IMR-90 (cell line): ENCODE results near the gene OR2B3. TPM values are rescaled to one million over a fixed set of nuclear protein-coding genes. Genes with fewer than 3 reads are reported as not detected.

Source experiments
- ATAC-seq: fragments of 200-7000 bp; cut with Tn5 transposase; 2 replicates; pipeline ENCODE4 v1.9.1; 2020; ENCODE audit warnings: low read depth, mild to moderate bottlenecking, moderate library complexity
- BruUV-seq: library from RNA; stranded (reverse); fragments of 400-500 nt; replicated peaks from 2 replicates; lab custom pipeline; 2021; lab: Mats Ljungman, UMichigan
- CTCF ChIA-PET: fragments of 300-600 bp; formaldehyde crosslinking; extraction: SDS; loops from one replicate; lab custom pipeline; 2021; ENCODE audit warnings: antibody characterized with exemption; lab: Yijun Ruan, JAX
- POLR2A ChIA-PET: fragments of 300-600 bp; sonication (Branson Sonifier 250); formaldehyde crosslinking; loops from one replicate; lab custom pipeline; 2022; ENCODE audit warnings: antibody characterized with exemption; ENCODE audit not compliant: unreplicated experiment; lab: Charles Lee
- DNase-seq: peaks from one replicate; pipeline ENCODE4 v3.0.0; 2013
- H2AFZ ChIP-seq: replicated peaks from 2 replicates; pipeline ENCODE3; 2013; ENCODE audit warnings: low read length, mild to moderate bottlenecking; ENCODE audit not compliant: poor library complexity
- H2AK5ac ChIP-seq: 2 replicates; pipeline ENCODE4 v1.6.1; 2013; ENCODE audit warnings: low read depth, low read length, inconsistent platforms
- H2AK9ac ChIP-seq: replicated peaks from 2 replicates; pipeline ENCODE3; 2013; ENCODE audit warnings: mild to moderate bottlenecking, low read depth, low read length, moderate library complexity; ENCODE audit not compliant: poor library complexity
- H2BK120ac ChIP-seq: 2 replicates; pipeline ENCODE4 v1.6.1; 2013; ENCODE audit warnings: low read depth, low read length, inconsistent platforms
- H2BK15ac ChIP-seq: 3 replicates; pipeline ENCODE4 v1.6.1; 2013; ENCODE audit warnings: low read depth, low read length, inconsistent platforms
- H2BK20ac ChIP-seq: 2 replicates; pipeline ENCODE4 v1.6.1; 2013; ENCODE audit warnings: low read depth, mild to moderate bottlenecking, inconsistent platforms, low read length, moderate library complexity
- H2BK5ac ChIP-seq: 2 replicates; pipeline ENCODE4 v1.6.1; 2013; ENCODE audit warnings: mild to moderate bottlenecking, low read depth, low read length, inconsistent platforms; ENCODE audit not compliant: poor library complexity, severe bottlenecking
- H3K14ac ChIP-seq: replicated peaks from 2 replicates; pipeline ENCODE4 v1.6.1; 2013; ENCODE audit warnings: low read depth, low read length, inconsistent platforms
- H3K18ac ChIP-seq: 2 replicates; pipeline ENCODE4 v1.6.1; 2013; ENCODE audit warnings: low read depth, low read length, control low read depth
- H3K23ac ChIP-seq: 2 replicates; pipeline ENCODE4 v1.6.1; 2013; ENCODE audit warnings: low read depth, low read length, inconsistent platforms
- H3K27ac ChIP-seq: 2 replicates; pipeline ENCODE4 v1.5.1; 2013; ENCODE audit warnings: mild to moderate bottlenecking, control low read depth, low read length; ENCODE audit not compliant: insufficient read depth
- H3K27me3 ChIP-seq: 2 replicates; pipeline ENCODE4 v1.6.1; 2013; ENCODE audit warnings: low read length; ENCODE audit not compliant: control insufficient read depth, insufficient read depth
- H3K36me3 ChIP-seq: 2 replicates; pipeline ENCODE4 v1.6.1; 2013; ENCODE audit warnings: low read length, mixed read lengths; ENCODE audit not compliant: control insufficient read depth, insufficient read depth
- H3K4ac ChIP-seq: 2 replicates; pipeline ENCODE4 v1.6.1; 2013; ENCODE audit warnings: low read depth, low read length, inconsistent platforms
- H3K4me1 ChIP-seq: 2 replicates; pipeline ENCODE4 v1.6.1; 2013; ENCODE audit warnings: low read length, mixed read lengths; ENCODE audit not compliant: control insufficient read depth, insufficient read depth
- H3K4me2 ChIP-seq: 2 replicates; pipeline ENCODE4 v1.6.1; 2013; ENCODE audit warnings: low read depth, mild to moderate bottlenecking, control low read depth, low read length, moderate library complexity
- H3K4me3 ChIP-seq: 2 replicates; pipeline ENCODE4 v1.5.1; 2013; ENCODE audit warnings: low read depth, mild to moderate bottlenecking, control low read depth, low read length, moderate library complexity; ENCODE audit not compliant: insufficient read depth
- H3K56ac ChIP-seq: 2 replicates; pipeline ENCODE4 v1.6.1; 2013; ENCODE audit warnings: low read length, inconsistent platforms; ENCODE audit not compliant: insufficient read depth; ENCODE audit errors: extremely low read depth
- H3K79me1 ChIP-seq, 2 experiments: 2 replicates each; pipeline ENCODE4 v1.6.1; 2013; ENCODE audit warnings: low read length in 2 of 2, inconsistent platforms in 1 of 2, low read depth in 1 of 2
- H3K9ac ChIP-seq: 2 replicates; pipeline ENCODE4 v1.6.1; 2013; ENCODE audit warnings: low read depth, low read length, control low read depth
- H3K9me1 ChIP-seq: 2 replicates; pipeline ENCODE4 v1.6.1; 2013; ENCODE audit warnings: low read length, inconsistent platforms; ENCODE audit not compliant: insufficient read depth
- H3K9me3 ChIP-seq: 2 replicates; pipeline ENCODE4 v1.6.1; 2013; ENCODE audit warnings: low read length; ENCODE audit not compliant: control insufficient read depth, insufficient read depth
- H4K20me1 ChIP-seq: 2 replicates; pipeline ENCODE4 v1.6.1; 2013; ENCODE audit warnings: low read length, inconsistent platforms; ENCODE audit not compliant: insufficient read depth
- H4K5ac ChIP-seq: 2 replicates; pipeline ENCODE4 v1.6.1; 2013; ENCODE audit warnings: mild to moderate bottlenecking, low read depth, low read length, control low read depth
- H4K8ac ChIP-seq, 2 experiments: 2 replicates each; pipeline ENCODE4 v1.6.1; 2013; ENCODE audit warnings: low read depth in 2 of 2, low read length in 2 of 2, control low read depth in 1 of 2, inconsistent platforms in 1 of 2
- H4K91ac ChIP-seq: 2 replicates; pipeline ENCODE4 v1.6.1; 2013; ENCODE audit warnings: low read depth, low read length, inconsistent platforms; ENCODE audit not compliant: insufficient read depth
- CTCF ChIP-seq: conservative IDR thresholded peaks from 2 replicates; pipeline ENCODE4 v1.5.1; 2012; ENCODE audit warnings: mild to moderate bottlenecking, low read depth, low read length, improper control_type of control experiment
- FOS ChIP-seq: fragments of 150-350 bp; IDR thresholded peaks from 2 replicates; pipeline ENCODE4 v1.6.1; 2016; ENCODE audit warnings: low read depth, low read length
- WGBS, 2 experiments: methylation state at CpG; one replicate each; pipeline versions ENCODE4 v1.1.5 to v1.1.7; 2013; ENCODE audit warnings: missing lambda C conversion rate in 2 of 2; ENCODE audit not compliant: insufficient read length in 1 of 2; ENCODE audit errors: extremely low coverage in 2 of 2; 5-methylcytosine and 5-hydroxymethylcytosine counted together
- dilution Hi-C: fragments of 300-500 bp; cut with HindIII; formaldehyde crosslinking; loops from one replicate; pipeline ENCODE4 v1.14.3; 2018; ENCODE audit warnings: low sequenced_read_pairs; ENCODE audit not compliant: unreplicated experiment
- in situ Hi-C: fragments of 300-500 bp; cut with MboI; formaldehyde crosslinking; loops from 3 replicates; pipeline ENCODE4 v1.14.3; 2019; ENCODE audit warnings: low sequenced_read_pairs, inconsistent platforms, mixed read lengths
- intact Hi-C: fragments of 100-400 bp; cut with micrococcal nuclease; formaldehyde crosslinking; loops from 2 replicates; pipeline ENCODE4 v1.10.0; 2022
- polyA plus RNA-seq, 3 experiments: library from polyadenylated mRNA; depleted of rRNA; stranded (reverse); fragments of >200 nt; gene quantifications; 2 replicates each; pipeline ENCODE4 v1.2.3, GENCODE V29; 2012; ENCODE audit warnings: low replicate concordance in 1 of 3
- total RNA-seq: library from RNA; depleted of rRNA; stranded (reverse); fragments of >200 nt; gene quantifications from 2 replicates; pipeline ENCODE4 v1.2.3, GENCODE V29; 2012

Gene OR2B3
- total and polyA plus RNA-seq, 2 of the 4 experiments (the other 2 are of a cell fraction), result not detected

DNA sequence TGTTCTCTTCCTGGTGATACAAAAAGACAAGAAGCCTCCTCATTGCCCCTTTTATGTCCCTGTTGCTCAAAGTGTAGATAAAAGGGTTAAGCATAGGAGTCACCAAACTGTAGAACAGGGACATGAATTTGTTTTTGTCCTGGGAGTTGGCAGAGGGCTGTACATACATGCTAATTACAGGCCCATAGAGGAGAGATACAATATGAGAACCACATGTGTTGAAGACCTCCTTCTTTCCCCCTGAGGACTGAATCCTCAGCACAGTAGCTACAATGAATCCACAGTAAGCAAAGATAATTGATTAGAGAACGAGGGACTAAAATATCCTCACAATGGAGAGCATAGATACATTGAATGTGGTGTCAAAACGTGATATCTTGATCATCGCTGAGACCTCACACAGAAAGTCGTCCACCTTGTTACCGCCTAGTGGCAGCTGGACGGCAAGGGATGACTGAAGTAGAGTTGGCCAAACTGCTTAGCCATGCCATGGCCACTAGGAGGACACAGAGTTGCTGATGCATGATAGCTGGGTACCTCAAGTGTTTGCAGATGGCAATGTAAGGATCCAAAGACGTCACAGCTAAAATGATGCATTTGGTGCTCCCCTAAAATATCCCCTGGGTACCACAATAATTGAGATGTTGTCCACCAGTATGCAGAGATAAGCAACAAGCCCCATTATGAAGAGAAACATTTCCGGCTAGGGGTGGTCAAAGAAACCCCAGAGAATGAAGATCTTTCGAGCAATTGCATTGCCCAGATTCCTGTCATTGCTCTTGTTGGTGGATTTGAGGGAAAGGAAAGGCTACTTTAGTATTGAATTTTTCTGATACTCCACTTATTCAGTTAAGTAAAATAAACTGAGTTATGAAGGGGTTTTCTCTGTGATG lies 15.0 kb downstream of the OR2B3 start:
- Histone ChIP-seq H3K27me3 (no peaks in the 10 kb centered on the region), H3K9me1 (no peaks in the 10 kb centered on the region), H3K56ac (no peak overlapping the region), H2AK5ac (no peak overlapping the region), H2BK20ac (no peak overlapping the region), H2AFZ (no peak overlapping the region), H3K18ac (no peak overlapping the region), H3K9ac (no peak overlapping the region), H3K23ac (no peak overlapping the region), H3K4me1 (no peaks in the 10 kb centered on the region), H4K91ac (no peak overlapping the region), H3K4me3 (no peak overlapping the region), H4K20me1 (no peaks in the 10 kb centered on the region), H4K8ac (no peak overlapping the region), H3K27ac (no peak overlapping the region), H3K14ac (no peak overlapping the region), H3K4me2 (no peak overlapping the region), H3K79me1 (no peaks in the 10 kb centered on the region), H3K9me3 (no peaks in the 10 kb centered on the region; the same call in 1 of the 2 replicates), H3K36me3 (no peaks in the 10 kb centered on the region), H2BK15ac (no peak overlapping the region), H4K5ac (no peak overlapping the region), H3K4ac (no peak overlapping the region), H2BK120ac (no peak overlapping the region), H2BK5ac (no peak overlapping the region), H2AK9ac (no peak overlapping the region)
- DNase-seq (no peak), ATAC-seq (no peak)
- in situ Hi-C loops (no loop called here), dilution Hi-C loops (no loop called here), intact Hi-C loops (no loop called here)
- CTCF ChIA-PET, result no interaction called here
- BruUV-seq, result no TSS peak
- POLR2A ChIA-PET, result no interaction called here
- TF ChIP-seq FOS (no peak), CTCF (peak; percentile 23; the same call in 1 of the 2 replicates)
- 0% methylated on average over 1 of the region's 9 CpGs; no CpG with 5 or more reads in 1 of the 2 experiments for WGBS, 2 experiments
